Endometrial microvascular endothelial cells (primary cell): ENCODE results near the gene STOX1. TPM values are rescaled to one million over a fixed set of nuclear protein-coding genes. Genes with fewer than 3 reads are reported as not detected.
"Not testable (repeated sequence)": the region's sequence is repeated elsewhere in the genome, so short reads cannot be mapped to it uniquely, and the experiment has no call there.

ENCODE experiments used
- in situ Hi-C: cut with HindIII; loops from 2 replicates; pipeline ENCODE4 v1.10.0; 2017; ENCODE audit warnings: low sequenced_read_pairs, low pct_unique_long_range_greater_than_20kb; ENCODE audit errors: inconsistent ontology term
- total RNA-seq: library from RNA; depleted of rRNA; stranded (reverse); fragments of >200 nt; gene quantifications from one replicate; pipeline ENCODE4 v1.2.3, GENCODE V29; 2015; ENCODE audit errors: inconsistent ontology term

Gene STOX1
- total RNA-seq, result not detected

DNA sequence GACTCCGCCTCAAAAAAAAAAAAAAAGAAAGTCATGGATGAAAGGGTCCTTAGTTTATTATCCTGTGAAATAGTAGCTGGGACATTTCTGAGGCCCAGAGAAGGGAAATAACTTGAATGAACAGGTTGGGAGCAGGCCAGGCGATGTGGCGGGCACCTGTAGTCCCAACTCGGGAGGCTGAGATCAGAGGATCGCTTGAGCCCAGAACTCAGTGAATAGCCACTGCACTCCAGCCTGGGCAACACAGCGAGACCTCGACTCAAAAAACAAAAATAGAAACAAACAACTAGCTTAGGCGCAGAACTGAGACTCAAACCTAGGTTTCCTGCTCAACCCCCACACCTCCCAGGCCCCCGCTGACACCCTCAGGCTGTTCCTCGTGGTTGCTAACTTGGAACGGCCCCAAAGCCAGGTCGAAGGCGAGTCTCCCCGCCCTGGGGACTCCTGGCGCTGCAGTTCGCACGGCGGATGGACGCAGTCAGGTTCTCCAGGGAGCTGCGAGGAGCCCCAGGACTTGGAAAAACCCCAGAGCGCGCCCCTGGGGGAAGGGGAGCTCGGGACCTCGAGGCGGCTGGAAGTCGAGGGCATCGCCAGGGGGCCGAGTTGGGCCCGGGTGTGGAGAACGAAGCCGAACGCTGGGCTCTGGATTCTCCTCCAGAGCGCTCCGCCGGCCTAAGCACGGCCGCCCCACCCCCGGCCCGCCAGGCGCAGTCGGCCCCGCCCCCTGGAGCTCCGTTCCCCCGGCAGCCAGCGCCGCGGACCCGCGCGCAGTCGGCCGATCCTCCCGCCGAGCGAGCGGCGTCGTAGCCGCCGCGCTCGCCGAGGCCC is at the start of gene STOX1:
Gene STOX1 (plus strand): TSS at position 768 of the 828 bp plus-strand sequence. CDS start 93 bp downstream, outside the sequence.
- in situ Hi-C loops, result no loop called here

GRCh38 chr10:68781613-68782574 is 45.4 kb upstream of the STOX1 start:
- in situ Hi-C loops, result no loop called here

DNA sequence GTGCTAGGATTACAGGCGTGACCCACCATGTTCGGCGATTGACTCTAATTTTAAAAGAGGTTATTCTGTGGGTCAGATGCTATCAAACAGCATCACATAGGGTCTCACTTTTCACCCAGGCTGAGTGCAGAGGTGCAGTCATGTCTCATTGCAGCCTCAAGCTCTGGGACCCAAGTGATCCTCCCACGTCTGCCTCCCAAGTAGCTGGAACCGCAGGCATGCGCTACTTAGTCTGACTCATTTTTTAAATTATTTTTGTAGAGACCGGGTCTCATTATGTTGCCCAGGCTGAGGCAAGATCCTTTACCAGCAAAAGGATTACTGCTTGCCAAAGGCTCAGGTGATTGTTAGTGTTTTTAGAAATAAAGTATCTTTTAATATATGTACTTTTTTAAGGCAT is 42.9 kb upstream of the STOX1 start:
- in situ Hi-C loops, result no loop called here

- in situ Hi-C loops, result no loop called here
Observed at GRCh38 chr10:68787813-68788212, 39.5 kb upstream of the STOX1 start.

- in situ Hi-C loops, result no loop called here
Observed at GRCh38 chr10:68790476-68790875, 36.9 kb upstream of the STOX1 start.

DNA sequence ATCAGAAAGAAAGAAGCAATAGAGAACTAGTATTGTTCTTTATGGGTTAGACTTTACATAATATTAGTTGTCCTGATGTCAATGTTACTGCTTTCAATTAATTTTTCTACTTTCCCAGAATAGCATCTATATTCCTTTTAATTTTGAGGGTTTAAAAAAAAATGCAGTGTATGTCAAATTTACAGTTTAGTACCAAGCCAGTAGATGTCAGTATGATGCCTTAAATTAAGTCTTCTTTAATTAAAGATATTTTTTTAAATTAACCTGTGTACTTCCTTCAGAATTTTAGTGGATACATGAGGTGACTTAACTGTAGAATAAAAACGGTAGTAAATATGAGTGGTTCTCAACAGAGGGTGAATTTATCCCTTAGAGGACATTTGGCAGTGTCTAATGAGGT is 35.2 kb upstream of the STOX1 start:
- in situ Hi-C loops, result no loop called here

DNA sequence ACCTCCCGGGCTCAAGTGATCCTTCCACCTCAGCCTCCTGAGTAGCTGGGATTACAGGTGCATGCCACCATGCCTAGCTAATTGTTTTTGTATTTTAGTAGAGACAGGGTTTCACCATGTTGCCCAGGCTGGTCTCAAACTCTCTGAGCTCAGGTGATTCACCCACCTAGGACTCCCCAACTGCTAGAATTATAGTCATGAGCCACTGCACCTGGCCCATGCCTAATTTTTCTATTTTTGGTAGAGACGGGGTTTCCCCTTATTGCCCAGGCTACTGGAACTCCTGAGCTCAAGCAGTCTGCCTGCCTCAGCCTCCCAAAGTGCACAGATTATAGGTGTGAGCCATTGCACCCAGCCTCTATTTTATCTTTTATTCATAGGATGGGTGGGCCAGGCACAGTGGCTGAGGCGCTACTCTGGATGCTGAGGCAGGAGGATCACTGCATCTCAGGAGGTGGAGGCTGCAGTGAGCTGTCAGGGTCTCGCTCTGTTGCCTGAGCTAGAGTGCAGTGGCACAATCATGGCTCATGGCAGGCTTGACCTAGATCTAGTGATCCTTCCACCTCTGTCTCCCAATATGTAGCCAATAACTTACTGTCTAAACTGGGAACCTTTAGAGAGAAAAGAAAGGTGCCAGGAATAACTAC is 31.3 kb upstream of the STOX1 start:
- in situ Hi-C loops, result no loop called here

DNA sequence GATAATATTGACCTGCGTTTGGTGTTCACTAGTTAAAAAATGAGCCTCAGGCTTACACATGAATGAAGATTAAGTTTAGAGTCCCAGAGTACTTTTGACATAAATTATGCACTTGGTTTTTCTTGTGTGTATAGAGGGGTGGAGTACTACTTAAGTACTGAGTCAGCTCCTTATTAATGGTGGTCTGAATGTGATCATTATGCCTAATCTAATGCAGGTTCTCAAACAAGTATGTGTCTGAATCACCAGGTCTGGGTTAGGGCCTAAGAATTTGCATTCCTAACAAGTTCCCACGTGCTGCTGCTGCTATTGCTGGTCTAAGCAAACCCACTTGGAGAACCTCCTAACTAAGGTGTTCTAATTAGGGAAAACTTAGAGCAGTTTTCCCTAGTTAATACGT is 30.7 kb upstream of the STOX1 start:
- in situ Hi-C loops, result no loop called here

DNA sequence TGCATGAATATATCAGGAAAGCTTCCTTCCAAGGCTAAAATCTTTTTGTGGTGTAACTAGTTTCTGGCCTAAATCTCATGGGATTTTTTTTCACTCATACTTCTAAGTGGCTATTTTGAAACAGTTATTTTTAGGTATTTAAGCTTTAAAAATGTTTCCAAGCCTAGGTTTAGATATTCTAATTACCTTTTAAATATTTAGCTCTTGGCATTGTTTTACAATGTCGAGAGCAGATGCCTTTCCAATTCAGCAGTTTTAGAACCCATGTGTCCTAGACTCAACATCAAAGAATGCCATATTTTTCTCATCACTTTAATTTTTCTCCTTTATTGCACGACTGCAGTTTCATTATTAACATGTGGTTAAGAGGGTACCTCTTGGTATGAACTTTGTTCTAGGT is 27.1 kb upstream of the STOX1 start:
- in situ Hi-C loops, result no loop called here

GRCh38 chr10:68804692-68805091 is 22.6 kb upstream of the STOX1 start:
- in situ Hi-C loops, result no loop called here

DNA sequence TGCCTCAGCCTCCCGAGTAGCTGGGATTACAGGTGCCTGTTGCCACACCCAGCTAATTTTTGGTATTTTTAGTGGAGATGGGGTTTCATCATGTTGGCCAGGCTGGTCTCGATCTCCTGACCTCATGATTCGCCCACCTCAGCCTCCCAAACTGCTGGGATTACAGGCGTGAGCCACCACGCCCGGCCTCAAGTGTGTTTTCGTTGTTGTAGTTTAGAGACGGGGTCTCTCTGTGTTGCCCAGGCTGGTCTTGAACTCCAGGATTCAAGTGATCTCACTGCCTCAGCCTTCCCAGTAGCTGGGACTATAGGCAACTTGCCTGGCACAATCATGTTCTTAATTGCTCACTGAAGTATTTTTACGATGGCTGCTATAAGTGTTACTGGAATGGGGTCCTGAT is 16.5 kb upstream of the STOX1 start:
- in situ Hi-C loops, result not testable (repeated sequence)

DNA sequence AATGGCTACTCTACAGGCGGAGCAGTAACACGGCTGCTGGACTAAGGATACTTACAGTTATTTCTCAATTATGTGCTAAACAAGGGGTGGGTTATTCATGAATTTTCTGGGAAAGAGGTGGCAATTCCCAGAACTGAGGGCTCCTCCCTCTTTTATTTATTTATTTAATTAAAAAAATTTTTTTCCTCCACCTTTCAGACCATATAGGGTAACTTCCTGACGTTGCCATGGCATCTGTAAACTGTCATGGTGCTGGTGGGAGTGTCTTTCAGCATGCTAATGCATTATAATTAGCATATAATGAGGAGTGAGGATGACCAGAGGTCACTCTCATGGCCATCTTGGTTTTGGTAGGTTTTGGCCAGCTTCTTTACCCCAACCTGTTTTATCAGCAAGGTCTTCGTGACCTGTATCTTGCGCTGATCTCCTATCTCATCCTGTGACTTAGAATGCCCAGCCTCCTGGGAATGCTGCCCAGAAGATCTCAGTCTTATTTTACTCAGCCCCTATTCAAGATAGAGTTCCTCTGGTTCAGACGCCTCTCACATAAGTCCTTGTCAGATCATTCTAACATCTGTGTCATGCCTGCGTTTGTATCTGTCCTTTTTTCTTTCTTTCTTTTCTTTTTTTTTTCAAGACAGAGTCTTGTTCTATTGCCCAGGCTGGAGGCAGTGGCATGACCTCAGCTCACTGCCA is 15.9 kb upstream of the STOX1 start:
- in situ Hi-C loops, result no loop called here

- in situ Hi-C loops, result no loop called here
Observed at GRCh38 chr10:68812420-68812819, 14.9 kb upstream of the STOX1 start.

DNA sequence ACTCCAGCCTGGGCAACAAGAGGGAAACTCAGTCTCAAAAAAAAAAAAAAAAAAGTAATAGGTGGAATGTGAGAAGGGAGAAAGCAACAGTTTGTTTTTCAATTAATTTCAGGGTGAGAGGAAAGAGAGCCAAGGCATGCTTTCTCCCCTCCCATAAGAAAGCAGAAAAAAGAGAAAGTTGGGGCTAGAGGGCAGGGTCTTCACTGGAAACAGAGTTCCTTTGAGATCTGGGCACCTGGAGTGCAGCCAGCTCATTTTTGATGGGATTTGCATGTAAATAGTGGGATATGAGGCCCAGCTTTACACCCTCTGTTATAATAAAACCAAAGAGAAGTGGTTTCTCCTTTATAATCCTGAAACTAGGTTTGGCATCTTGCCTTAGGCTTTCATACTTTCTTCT is 13.8 kb upstream of the STOX1 start:
- in situ Hi-C loops, result no loop called here

- in situ Hi-C loops, result no loop called here
Observed at GRCh38 chr10:68816796-68817412, 10.4 kb upstream of the STOX1 start.

DNA sequence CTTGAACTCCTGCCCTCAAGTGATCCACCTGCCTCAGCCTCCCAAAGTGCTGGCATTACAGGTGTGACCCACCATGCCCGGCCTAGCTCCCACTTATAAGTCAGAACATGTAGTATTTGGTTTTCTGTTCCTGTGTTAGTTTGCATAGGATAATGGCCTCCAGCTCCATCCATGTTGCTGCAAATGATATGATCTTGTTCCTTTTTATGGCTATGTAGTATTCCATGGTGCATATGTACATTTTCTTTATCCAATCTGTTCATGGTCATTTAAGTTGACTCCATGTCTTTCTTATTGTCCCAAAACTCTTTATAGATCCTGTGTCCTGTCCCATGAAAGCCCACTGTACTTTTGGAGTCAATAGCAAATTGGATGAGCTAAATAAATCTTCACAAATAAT is 7.0 kb upstream of the STOX1 start:
- in situ Hi-C loops, result not testable (repeated sequence)

GRCh38 chr10:68822626-68823025 is 4.7 kb upstream of the STOX1 start:
- in situ Hi-C loops, result not testable (repeated sequence)

DNA sequence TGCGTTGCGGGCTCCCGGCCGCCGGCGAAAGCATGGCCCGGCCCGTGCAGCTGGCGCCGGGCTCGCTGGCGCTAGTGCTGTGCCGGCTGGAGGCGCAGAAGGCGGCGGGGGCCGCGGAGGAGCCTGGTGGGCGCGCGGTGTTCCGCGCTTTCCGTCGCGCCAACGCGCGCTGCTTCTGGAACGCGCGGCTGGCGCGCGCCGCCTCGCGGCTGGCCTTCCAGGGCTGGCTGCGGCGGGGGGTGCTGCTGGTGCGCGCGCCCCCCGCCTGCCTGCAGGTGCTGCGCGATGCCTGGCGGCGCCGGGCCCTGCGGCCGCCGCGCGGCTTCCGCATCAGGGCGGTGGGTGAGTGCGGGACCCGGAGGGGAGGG is 245 bp downstream of the STOX1 start:
- in situ Hi-C loops, result not testable (repeated sequence)
